ENCODE data around the gene PCBP3. TPM values are rescaled to one million over a fixed set of nuclear protein-coding genes. Genes with fewer than 3 reads are reported as not detected.

PCBP3 gene
- total RNA-seq, 1 experiment from 2014 or later = 3.7 TPM

GRCh38 chr21:45724994-45725843 lies 81.7 kb downstream of the PCBP3 start:
- H3K4me3 Mint-ChIP-seq (ENCODE audit: unreplicated experiment) = no peak overlapping the region
- POLR2A ChIA-PET = no interaction called here
- intact Hi-C loops (cut with micrococcal nuclease) = no loop called here
- H3K27me3 Mint-ChIP-seq (ENCODE audit: insufficient read depth, unreplicated experiment) = peaks cover 12% of the 10 kb centered on the region
- CTCF ChIA-PET = interaction anchor here (0.6 to 1.0 kb wide), 2 partner anchors 16 to 121 kb away, joined by 3 read pairs; no protein-coding TSS in a partner anchor
- no peaks in the 10 kb centered on the region for H3K4me1 Mint-ChIP-seq (ENCODE audit: insufficient read depth, unreplicated experiment)
- no peaks in the 10 kb centered on the region for H3K36me3 Mint-ChIP-seq (ENCODE audit: insufficient read depth, unreplicated experiment)
- no peak for TF ChIP-seq CTCF (IDR thresholded peaks at IDR 0.05; ENCODE audit: unreplicated experiment)
- DNase-seq (ENCODE audit: unreplicated experiment) = no peak
- no TSS peak for BruUV-seq (replicated peaks)
- no peaks in the 10 kb centered on the region for H3K9me3 Mint-ChIP-seq (ENCODE audit: unreplicated experiment)
- no peak overlapping the region for H3K27ac Mint-ChIP-seq (ENCODE audit: low read depth, unreplicated experiment)

GRCh38 chr21:45725844-45726200 lies 82.3 kb downstream of the PCBP3 start:
- CTCF ChIA-PET = no interaction called here
- H3K4me1 Mint-ChIP-seq (ENCODE audit: insufficient read depth, unreplicated experiment) = no peaks in the 10 kb centered on the region
- H3K27me3 Mint-ChIP-seq (ENCODE audit: insufficient read depth, unreplicated experiment) = peaks cover 12% of the 10 kb centered on the region
- intact Hi-C loops (cut with micrococcal nuclease) = no loop called here
- POLR2A ChIA-PET = no interaction called here
- no TSS peak for BruUV-seq (replicated peaks)
- H3K36me3 Mint-ChIP-seq (ENCODE audit: insufficient read depth, unreplicated experiment) = no peaks in the 10 kb centered on the region
- no peak for TF ChIP-seq CTCF (IDR thresholded peaks at IDR 0.05; ENCODE audit: unreplicated experiment)
- H3K27ac Mint-ChIP-seq (ENCODE audit: low read depth, unreplicated experiment) = no peak overlapping the region
- DNase-seq (ENCODE audit: unreplicated experiment) = no peak
- H3K9me3 Mint-ChIP-seq (ENCODE audit: unreplicated experiment) = no peaks in the 10 kb centered on the region
- H3K4me3 Mint-ChIP-seq (ENCODE audit: unreplicated experiment) = no peak overlapping the region

DNA sequence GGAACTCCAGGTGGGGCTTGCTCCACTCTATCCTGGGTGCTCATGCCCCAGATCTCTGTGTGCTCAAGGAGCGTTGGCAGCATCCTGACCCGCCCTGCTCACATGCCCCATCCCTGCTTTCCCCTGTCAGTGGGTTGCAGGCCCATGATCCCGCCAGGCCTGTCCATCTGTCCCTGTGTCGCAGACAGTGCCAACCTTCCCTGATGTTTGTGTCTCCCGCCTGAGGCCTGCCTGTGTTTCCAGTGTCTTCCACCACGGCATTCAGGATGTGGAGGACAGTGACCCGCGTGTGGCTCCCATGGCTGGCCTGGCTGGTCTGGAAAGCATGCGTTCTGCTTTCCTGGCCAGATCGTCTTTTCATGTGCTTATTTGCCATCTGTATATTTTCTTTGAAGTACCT lies 82.9 kb downstream of the PCBP3 start:
- peaks cover 12% of the 10 kb centered on the region for H3K27me3 Mint-ChIP-seq (ENCODE audit: insufficient read depth, unreplicated experiment)
- no TSS peak for BruUV-seq (replicated peaks)
- no peak for DNase-seq (ENCODE audit: unreplicated experiment)
- no peak overlapping the region for H3K27ac Mint-ChIP-seq (ENCODE audit: low read depth, unreplicated experiment)
- TF ChIP-seq CTCF (IDR thresholded peaks at IDR 0.05; ENCODE audit: unreplicated experiment) = no peak
- no peaks in the 10 kb centered on the region for H3K36me3 Mint-ChIP-seq (ENCODE audit: insufficient read depth, unreplicated experiment)
- no peak overlapping the region for H3K4me3 Mint-ChIP-seq (ENCODE audit: unreplicated experiment)
- POLR2A ChIA-PET = no interaction called here
- H3K9me3 Mint-ChIP-seq (ENCODE audit: unreplicated experiment) = no peaks in the 10 kb centered on the region
- no peaks in the 10 kb centered on the region for H3K4me1 Mint-ChIP-seq (ENCODE audit: insufficient read depth, unreplicated experiment)
- intact Hi-C loops (cut with micrococcal nuclease) = no loop called here
- CTCF ChIA-PET = no interaction called here

GRCh38 chr21:45727390-45727789 lies 83.9 kb downstream of the PCBP3 start:
- POLR2A ChIA-PET = no interaction called here
- Mint-ChIP-seq H3K36me3 (ENCODE audit: insufficient read depth, unreplicated experiment) (no peaks in the 10 kb centered on the region), H3K27me3 (ENCODE audit: insufficient read depth, unreplicated experiment) (peaks cover 12% of the 10 kb centered on the region), H3K4me3 (ENCODE audit: unreplicated experiment) (no peak overlapping the region), H3K27ac (ENCODE audit: low read depth, unreplicated experiment) (peak overlapping the region; percentile 32), H3K4me1 (ENCODE audit: insufficient read depth, unreplicated experiment) (no peaks in the 10 kb centered on the region), H3K9me3 (ENCODE audit: unreplicated experiment) (no peaks in the 10 kb centered on the region)
- no TSS peak for BruUV-seq (replicated peaks)
- DNase-seq (ENCODE audit: unreplicated experiment) = no peak
- TF ChIP-seq CTCF (IDR thresholded peaks at IDR 0.05; ENCODE audit: unreplicated experiment) = no peak
- intact Hi-C loops (cut with micrococcal nuclease) = no loop called here
- CTCF ChIA-PET = interaction anchor here (0.9 kb wide), 1 partner anchor 17 kb away, joined by 5 read pairs; no protein-coding TSS in a partner anchor
